SK-N-SH treated with all-trans-retinoic acid at 6 μM for 48 hours (cell line): Measurements from ENCODE around the gene PRPF8.

ENCODE experiments used
- ARNTL ChIP-seq: fragments of 450-650 bp; formaldehyde crosslinking; IDR thresholded peaks from 2 replicates; pipeline ENCODE4 v1.5.0; 2020; ENCODE audit warnings: low read depth, mild to moderate bottlenecking, moderate library complexity, borderline replicate concordance
- ESRRG ChIP-seq: fragments of 250-450 bp; sonication (Bioruptor Pico); IDR thresholded peaks from 2 replicates; pipeline ENCODE4 v1.6.1; 2021; ENCODE audit warnings: mild to moderate bottlenecking
- PATZ1 ChIP-seq: fragments of 250-450 bp; sonication (Bioruptor Pico); IDR thresholded peaks from 2 replicates; pipeline ENCODE4 v1.8.0; 2020; ENCODE audit warnings: mild to moderate bottlenecking, moderate library complexity, borderline replicate concordance
- PPARA ChIP-seq: fragments of 250-450 bp; sonication (Bioruptor Pico); IDR thresholded peaks from 2 replicates; pipeline ENCODE4 v1.5.0; 2020; ENCODE audit warnings: mild to moderate bottlenecking, borderline replicate concordance
- RARB ChIP-seq: fragments of 250-450 bp; sonication (Bioruptor Pico); IDR thresholded peaks from 2 replicates; pipeline ENCODE4 v1.8.0; 2021; ENCODE audit warnings: mild to moderate bottlenecking, moderate library complexity
- SNAI2 ChIP-seq: fragments of 250-450 bp; sonication (Bioruptor Pico); IDR thresholded peaks from 2 replicates; pipeline ENCODE4 v1.5.0; 2020; ENCODE audit warnings: mild to moderate bottlenecking, moderate library complexity
- ZFP3 ChIP-seq: fragments of 250-450 bp; sonication (Bioruptor Pico); IDR thresholded peaks from 2 replicates; pipeline ENCODE4 v1.5.0; 2020; ENCODE audit warnings: mild to moderate bottlenecking, moderate library complexity

- TF ChIP-seq PATZ1 (CRISPR knock-in tag) (no peak), ARNTL (no peak), ZFP3 (CRISPR knock-in tag) (no peak), RARB (CRISPR knock-in tag) (no peak), PPARA (no peak), ESRRG (no peak), SNAI2 (CRISPR knock-in tag) (no peak)
These were observed 18.4 kb upstream of the PRPF8 start for GRCh38 chr17:1703063-1703462.
